HG03159 (cell line): ENCODE data around the gene SERPINB5.

ENCODE experiments used
- ATAC-seq: cut with Tn5 transposase; IDR thresholded peaks from one replicate; pipeline ENCODE4 v1.9.1; 2021; ENCODE audit warnings: mild to moderate bottlenecking, moderate library complexity; ENCODE audit not compliant: unreplicated experiment

SERPINB5 gene

DNA sequence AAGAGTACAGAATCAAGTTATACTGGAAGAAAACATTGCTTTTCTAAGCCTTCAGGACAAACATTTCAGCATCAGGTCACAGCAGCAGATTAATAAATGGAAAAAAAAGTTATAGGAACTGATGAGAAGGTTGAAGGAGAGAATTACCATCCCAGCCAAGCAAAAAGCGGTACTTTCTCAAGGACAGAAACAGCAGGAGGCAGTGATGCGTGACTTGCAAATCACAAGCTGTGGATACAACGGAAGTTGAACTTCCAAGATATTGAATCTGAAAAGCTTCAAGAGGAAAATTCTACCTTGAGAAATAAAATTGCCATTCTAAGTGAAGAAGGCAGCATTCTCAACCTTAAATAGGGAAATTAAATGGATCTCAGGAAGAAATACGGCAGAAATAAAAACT, 46.9 kb downstream of the SERPINB5 start:
- no peak for ATAC-seq

DNA sequence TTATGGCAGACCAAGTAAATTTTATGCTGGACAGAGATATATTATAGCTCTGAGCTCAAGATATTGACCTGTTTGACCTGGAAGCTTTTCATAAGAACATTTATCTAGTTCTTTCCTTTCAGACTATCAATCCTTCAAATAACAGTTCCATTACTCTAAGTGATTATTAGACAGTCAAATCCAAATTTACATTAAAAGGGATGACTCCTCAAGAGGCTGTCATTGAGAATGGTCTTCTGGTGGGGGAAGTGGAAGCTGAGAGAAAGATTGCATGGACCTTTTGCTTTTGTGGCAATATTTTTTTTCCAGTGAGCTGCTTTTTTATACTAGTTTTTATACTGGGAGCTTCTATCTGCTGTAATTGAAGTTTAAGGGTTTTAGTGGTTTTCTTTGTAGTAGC, 50.5 kb downstream of the SERPINB5 start:
- no peak for ATAC-seq

DNA sequence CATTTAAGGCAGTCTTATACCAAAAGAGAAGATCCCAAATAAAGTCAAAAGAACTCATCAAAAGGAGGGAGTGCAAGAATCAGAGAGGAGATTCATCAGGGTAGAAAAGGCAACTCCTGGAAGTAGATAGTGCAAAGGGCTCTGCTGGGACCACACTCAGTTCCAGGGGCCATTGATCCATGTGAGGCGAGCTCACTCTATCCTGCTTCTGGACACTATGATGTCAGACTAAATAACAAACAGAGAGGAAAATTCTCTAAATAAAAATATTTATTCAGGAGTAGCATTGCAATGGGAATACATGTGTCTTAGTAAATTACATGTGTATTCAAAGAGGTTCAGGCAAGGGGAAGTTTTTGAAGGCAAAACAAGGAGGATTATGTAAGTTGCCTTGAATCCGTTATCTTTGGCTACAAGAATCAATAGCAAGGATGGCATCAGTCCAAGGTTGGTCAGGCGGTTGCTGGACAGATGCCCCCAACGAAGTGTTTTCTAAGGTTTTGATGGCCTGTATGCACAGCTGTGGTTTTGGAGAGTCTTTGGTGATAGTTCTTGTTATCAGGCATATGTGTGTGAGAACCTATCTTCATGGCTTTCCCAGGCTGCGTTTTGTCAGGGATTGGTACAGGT, 52.2 kb downstream of the SERPINB5 start:
- ATAC-seq = no peak

DNA sequence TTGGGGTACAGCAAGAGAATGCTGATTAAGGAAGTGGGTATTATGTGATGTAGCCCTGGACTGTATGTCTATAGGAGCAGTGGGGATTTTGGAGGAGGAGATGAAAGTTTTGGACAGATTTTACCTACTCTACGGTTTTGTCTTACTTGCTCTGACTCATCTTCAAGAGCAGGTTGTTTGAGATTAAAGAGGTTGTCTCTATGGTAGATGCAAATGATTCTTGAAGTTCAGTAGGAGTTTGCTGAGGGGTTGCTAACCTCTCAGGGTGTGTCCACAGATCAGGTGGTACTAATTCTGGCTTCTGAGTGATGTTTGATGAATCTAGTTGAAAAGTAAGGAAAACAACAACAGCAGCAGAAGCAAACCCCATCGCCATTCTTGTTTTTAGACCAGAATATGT, 55.7 kb downstream of the SERPINB5 start:
- ATAC-seq = no peak

DNA sequence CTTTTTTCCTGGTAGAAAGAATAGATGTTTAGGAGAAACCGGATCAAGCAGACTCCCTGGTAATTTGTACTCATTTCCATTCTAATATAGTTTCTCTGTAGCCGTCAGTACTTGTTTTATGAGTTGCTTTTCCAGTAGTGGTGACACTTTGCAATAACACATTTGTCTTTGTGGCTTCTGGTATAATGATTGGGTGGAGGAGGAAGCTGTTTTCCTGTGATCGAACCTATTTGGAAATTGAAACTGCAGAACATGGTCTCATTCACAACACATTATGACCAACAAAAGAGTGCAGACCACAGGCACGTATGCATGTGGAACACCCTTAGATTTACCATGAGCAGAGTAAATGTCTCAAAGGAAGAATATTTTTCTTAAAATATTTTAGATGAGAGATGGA, 57.9 kb downstream of the SERPINB5 start:
- no peak for ATAC-seq

DNA sequence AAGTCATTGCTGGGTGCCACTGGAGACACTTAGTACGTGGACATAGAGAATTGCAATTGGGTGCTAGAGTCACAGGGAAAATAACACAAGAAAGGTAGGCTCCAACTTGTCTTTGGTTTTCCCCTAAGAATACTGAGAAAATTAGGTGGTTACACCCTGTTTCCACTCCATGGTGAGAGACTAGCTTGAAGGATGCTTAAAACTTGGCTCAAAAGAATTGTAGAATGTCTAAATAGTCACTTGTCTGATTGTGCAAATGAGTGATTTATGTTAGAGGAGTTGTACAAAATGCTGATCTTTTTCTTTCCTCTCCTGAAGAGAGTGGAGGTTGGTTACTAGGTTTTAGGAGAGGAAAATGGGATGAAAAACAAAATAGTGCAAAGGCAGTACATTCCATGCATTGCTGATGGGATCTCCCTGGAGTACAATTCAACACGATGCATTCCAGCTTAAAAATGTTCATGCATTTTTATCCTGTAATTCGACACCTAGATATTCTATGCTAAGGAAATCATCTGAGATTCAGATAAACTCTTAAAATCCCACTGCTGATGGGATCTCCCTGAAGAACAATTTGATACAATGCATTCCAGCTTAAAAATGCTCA, 63.2 kb downstream of the SERPINB5 start:
- no peak for ATAC-seq

DNA sequence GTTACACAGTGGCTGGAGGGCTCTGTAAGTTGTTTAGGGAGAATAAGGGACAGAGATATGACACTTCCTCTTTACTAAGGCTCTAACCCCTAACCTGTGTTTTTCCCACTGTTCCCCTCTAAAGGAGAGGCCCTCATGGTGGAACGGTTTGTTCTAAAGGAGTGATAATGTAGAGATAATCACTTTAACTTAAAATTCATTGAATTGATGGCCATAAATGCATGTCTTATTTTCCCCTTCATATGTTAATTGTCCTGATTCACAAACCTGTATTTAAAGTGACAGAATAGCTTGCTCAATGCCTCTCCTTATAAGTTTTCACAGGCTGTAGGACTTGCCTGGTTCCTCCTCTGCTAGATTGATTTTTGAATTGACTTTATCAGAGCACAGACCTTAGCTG, 65.3 kb downstream of the SERPINB5 start, which contains the start of gene SERPINB12:
SERPINB12 (plus strand) TSS at position 301 of the 400 bp plus-strand sequence. CDS start 13,791 bp downstream, outside the sequence.
- no peak for ATAC-seq

DNA sequence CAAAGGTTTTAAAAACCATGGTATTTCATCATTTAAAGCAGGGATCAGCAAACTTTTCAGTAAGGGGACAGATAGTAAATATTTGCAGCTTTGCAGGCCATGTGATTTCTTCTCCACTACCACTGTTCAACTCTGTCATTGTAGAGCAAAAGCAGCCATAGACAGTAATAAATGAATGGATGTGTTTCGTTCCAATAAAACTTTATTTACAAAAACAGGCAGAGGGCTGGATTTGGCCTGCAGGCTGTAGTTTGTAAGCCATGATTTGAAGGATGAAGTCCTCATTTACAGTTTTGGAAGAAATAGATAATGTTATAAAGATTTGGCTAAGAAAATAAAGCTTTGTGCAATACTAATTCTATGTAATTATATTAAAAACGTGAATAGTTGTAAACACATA, 67.3 kb downstream of the SERPINB5 start:
- no peak for ATAC-seq

DNA sequence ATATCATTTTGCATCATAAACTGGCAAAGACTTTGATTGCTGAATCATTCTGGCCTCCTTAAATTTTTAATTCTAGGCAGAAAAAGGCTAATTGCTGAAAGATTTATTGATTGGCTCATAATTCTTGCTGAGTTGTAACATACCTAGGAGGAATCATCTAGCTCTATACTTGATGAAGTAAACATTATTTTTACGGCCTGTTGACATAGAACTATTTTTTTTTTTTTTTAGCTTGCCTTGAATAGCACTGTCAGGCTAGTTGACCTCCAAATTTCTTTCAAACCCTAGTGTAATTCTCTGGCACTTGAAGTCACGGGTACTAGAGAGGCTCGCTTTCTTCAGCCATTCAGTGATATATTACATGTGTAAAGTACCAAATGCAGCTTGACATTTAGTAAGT, 68.2 kb downstream of the SERPINB5 start:
- no peak for ATAC-seq

DNA sequence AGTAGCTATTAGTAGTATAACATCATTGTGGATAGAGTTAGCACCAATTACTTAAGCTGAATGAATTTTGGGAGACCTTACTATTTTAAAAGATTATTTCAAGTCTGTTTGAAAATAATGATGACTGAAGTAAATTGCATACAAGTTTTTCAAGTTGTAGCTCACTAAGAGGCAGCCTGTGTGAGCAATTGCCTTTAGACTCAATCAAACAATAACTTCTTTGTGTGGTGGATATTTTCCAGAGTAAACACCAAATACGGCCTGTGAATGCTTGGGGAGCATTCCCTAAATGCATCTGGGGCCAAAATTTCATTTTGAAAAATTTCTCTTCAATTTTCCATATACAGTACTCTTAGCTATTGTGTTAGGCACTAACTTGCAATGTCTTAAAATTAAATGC, 73.3 kb downstream of the SERPINB5 start:
- ATAC-seq = no peak

DNA sequence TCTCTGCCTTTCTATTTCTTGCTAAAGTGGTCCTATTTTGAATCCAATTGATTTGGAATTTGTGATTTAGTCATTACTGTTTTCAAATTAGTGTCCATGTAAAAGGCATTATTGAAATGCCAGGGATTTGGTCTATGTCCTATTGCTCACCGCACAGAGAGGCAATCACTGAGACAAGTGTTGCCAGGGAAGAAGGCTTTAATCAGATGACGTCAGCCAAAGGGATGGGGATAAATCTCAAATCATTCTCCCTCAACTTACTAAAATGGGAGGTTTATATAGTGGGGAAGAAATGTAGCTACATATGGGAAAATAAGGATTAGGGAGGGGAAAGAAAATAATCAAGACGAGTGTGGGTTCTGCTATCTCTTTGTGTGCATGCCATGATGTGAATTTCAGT, 75.0 kb downstream of the SERPINB5 start:
- no peak for ATAC-seq

DNA sequence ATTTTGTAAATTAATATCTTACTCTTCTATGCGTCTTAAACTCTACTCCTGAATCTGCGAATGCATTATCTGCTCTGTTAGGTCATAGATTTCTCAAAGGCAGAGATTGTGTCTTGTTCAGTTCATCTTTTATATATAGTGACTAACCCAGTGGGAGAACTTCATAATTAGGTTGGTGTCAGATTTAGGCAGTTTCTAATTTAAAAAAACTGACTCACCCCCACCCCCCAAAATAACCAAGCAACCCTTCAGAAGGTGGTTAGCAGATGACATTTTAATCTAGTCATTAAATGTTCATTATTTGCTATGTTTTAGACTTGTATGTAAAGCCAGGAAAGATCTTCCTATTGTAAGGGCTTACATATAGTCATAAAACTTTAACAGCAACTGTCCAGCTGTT, 75.8 kb downstream of the SERPINB5 start:
- no peak for ATAC-seq

DNA sequence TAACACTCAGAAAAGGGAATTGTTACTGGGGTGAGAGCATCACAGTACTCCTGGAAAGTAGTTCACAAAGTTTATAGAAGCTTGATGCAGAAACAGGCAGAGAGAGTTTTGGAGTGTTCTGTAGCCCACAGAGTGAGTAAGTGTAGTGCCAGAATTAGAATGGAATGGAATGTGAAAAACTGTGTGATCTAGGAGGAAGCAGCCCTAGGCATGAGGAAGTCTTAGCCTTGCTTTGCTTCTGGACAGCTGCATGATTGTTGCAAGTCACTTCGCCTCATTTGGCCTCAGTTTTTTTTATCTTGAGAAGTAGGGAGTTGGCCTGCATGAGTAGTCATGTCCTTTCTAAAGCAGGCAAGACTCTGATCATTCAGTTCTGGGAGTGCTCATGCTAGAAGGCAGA, 76.3 kb downstream of the SERPINB5 start:
- ATAC-seq = no peak
